Gastroesophageal sphincter (tissue), 4 donors: Measurements from ENCODE around the gene GRID1. TPM values are rescaled to one million over a fixed set of nuclear protein-coding genes. Genes with fewer than 3 reads are reported as not detected.

Experiments used
- ATAC-seq: fragments of 150-250 bp; one replicate; pipeline ENCODE4 v1.9.1; 2016; ENCODE audit warnings: mild to moderate bottlenecking, moderate library complexity
- H3K27ac ChIP-seq, 4 donors: fragments of 200-600 bp; sonication (generic) in 3 of 4; 1 replicate in 3 of 4; 2 replicates in 1 of 4; pipeline ENCODE4 v1.5.1; 2016 to 2019
- H3K27me3 ChIP-seq: fragments of 200-600 bp; sonication (generic); one replicate; pipeline ENCODE4 v1.5.1; 2019
- H3K36me3 ChIP-seq, 2 donors: fragments of 200-600 bp; sonication (generic); one replicate each; pipeline ENCODE4 v1.5.1; 2019; ENCODE audit warnings: control low read depth in 1 of 2
- H3K4me1 ChIP-seq, 3 donors: fragments of 200-600 bp; sonication (generic); 1 replicate in 2 of 3; 2 replicates in 1 of 3; pipeline ENCODE4 v1.5.1; 2016 to 2019; ENCODE audit warnings: control low read depth in 2 of 3
- H3K4me3 ChIP-seq, 2 donors: fragments of 200-600 bp; sonication (generic); one replicate each; pipeline ENCODE4 v1.5.1; 2019; ENCODE audit warnings: mild to moderate bottlenecking in 1 of 2, moderate library complexity in 1 of 2
- H3K9me3 ChIP-seq, 3 donors: fragments of 200-600 bp; sonication (generic); one replicate each; pipeline ENCODE4 v1.5.1; 2017 to 2019; ENCODE audit warnings: control low read depth in 2 of 3
- CTCF ChIP-seq, 4 experiments: fragments of 200-600 bp in 2 of 4; fragments of 450-650 bp in 2 of 4; sonication (generic) in 1 of 4; IDR thresholded peaks; one replicate each; pipeline ENCODE4 v1.5.1; 2017 to 2019; ENCODE audit warnings: antibody characterized with exemption in 4 of 4, mild to moderate bottlenecking in 2 of 4, moderate library complexity in 2 of 4
- EP300 ChIP-seq: sonication (generic); formaldehyde crosslinking; IDR thresholded peaks from one replicate; pipeline ENCODE4 v1.6.1; 2017; ENCODE audit warnings: antibody characterized with exemption, mild to moderate bottlenecking
- POLR2A ChIP-seq, 2 donors: fragments of 450-650 bp; IDR thresholded peaks; one replicate each; pipeline ENCODE4 v1.6.1; 2017; ENCODE audit warnings: antibody characterized with exemption in 2 of 2, mild to moderate bottlenecking in 2 of 2, moderate library complexity in 1 of 2
- POLR2AphosphoS5 ChIP-seq: sonication (generic); formaldehyde crosslinking; IDR thresholded peaks from one replicate; pipeline ENCODE4 v1.6.1; 2017; ENCODE audit warnings: antibody characterized with exemption
- WGBS, 2 donors: methylation state at CpG; one replicate each; pipeline ENCODE4 v1.1.5; 2018; ENCODE audit warnings: low coverage in 1 of 2; 5-methylcytosine and 5-hydroxymethylcytosine counted together
- total RNA-seq, 4 donors: library from RNA; depleted of rRNA; stranded (reverse); fragments of >200 nt; gene quantifications; one replicate each; pipeline ENCODE4 v1.1.0, GENCODE V29; 2016

Gene GRID1
- total RNA-seq, 4 donors from 2014 or later, result 1.2 to 2.7 (median 1.7) TPM

- TF ChIP-seq EP300, result no peak
- TF ChIP-seq CTCF (IDR thresholded peaks at IDR 0.05), result no peak
- no peak for TF ChIP-seq POLR2AphosphoS5
- TF ChIP-seq POLR2A (IDR thresholded peaks at IDR 0.05), result no peak
- H3K36me3 ChIP-seq, result no peaks in the 10 kb centered on the region
- H3K4me3 ChIP-seq, result no peak overlapping the region
- H3K27ac ChIP-seq, result no peak overlapping the region
- ATAC-seq, result no peak
- H3K4me1 ChIP-seq, result no peaks in the 10 kb centered on the region
- H3K27me3 ChIP-seq, result no peaks in the 10 kb centered on the region
- H3K9me3 ChIP-seq, result peaks cover 0 to 12% (median 0%) of the 10 kb centered on the region in 3 donors
- WGBS, 2 donors, result 73% methylated on average over 1 of the region's 1 CpG
These were observed 693.3 kb downstream of the GRID1 start for GRCh38 chr10:85673270-85673669.

- Histone ChIP-seq H3K4me3 (no peak overlapping the region), H3K36me3 (no peaks in the 10 kb centered on the region), H3K27ac (no peak overlapping the region), H3K9me3 (peaks cover 0 to 12% (median 0%) of the 10 kb centered on the region in 3 donors), H3K27me3 (peaks cover 6% of the 10 kb centered on the region), H3K4me1 (no peaks in the 10 kb centered on the region)
- ATAC-seq, result no peak
- WGBS, 2 donors, result 86% methylated on average over 1 of the region's 1 CpG; no CpG with 5 or more reads in 1 of the 2 donors
- TF ChIP-seq POLR2A (IDR thresholded peaks at IDR 0.05) (no peak), EP300 (no peak), CTCF (IDR thresholded peaks at IDR 0.05) (no peak), POLR2AphosphoS5 (no peak)
These were observed 695.1 kb downstream of the GRID1 start for GRCh38 chr10:85671530-85671929.

GRCh38 chr10:85668522-85668921 is 698.1 kb downstream of the GRID1 start:
- H3K9me3 ChIP-seq, result peaks cover 0 to 12% (median 0%) of the 10 kb centered on the region in 3 donors
- no CpG with 5 or more reads among the region's 1 CpG for WGBS, 2 donors
- H3K36me3 ChIP-seq, result no peaks in the 10 kb centered on the region
- no peak overlapping the region for H3K27ac ChIP-seq
- TF ChIP-seq EP300 (no peak), POLR2A (IDR thresholded peaks at IDR 0.05) (no peak), CTCF (IDR thresholded peaks at IDR 0.05) (no peak), POLR2AphosphoS5 (no peak)
- ATAC-seq, result no peak
- no peaks in the 10 kb centered on the region for H3K4me1 ChIP-seq
- H3K27me3 ChIP-seq, result peaks cover 6% of the 10 kb centered on the region
- H3K4me3 ChIP-seq, result no peak overlapping the region

- no peak overlapping the region for H3K27ac ChIP-seq
- WGBS, 2 donors, result 21 to 60% methylated on average over 1 to 5 of the region's 5 CpGs
- H3K4me3 ChIP-seq, result no peak overlapping the region
- peaks cover 6% of the 10 kb centered on the region for H3K27me3 ChIP-seq
- no peaks in the 10 kb centered on the region for H3K4me1 ChIP-seq
- H3K9me3 ChIP-seq, result peaks cover 0 to 10% (median 0%) of the 10 kb centered on the region in 3 donors
- no peak for ATAC-seq
- no peaks in the 10 kb centered on the region for H3K36me3 ChIP-seq
- TF ChIP-seq POLR2AphosphoS5 (no peak), POLR2A (IDR thresholded peaks at IDR 0.05) (no peak), CTCF (IDR thresholded peaks at IDR 0.05) (no peak), EP300 (no peak)
These were observed 698.9 kb downstream of the GRID1 start for GRCh38 chr10:85667638-85668233.

- H3K27me3 ChIP-seq, result peaks cover 6% of the 10 kb centered on the region
- peaks cover 0 to 2% (median 0%) of the 10 kb centered on the region in 3 donors for H3K9me3 ChIP-seq
- no peak for TF ChIP-seq POLR2A (IDR thresholded peaks at IDR 0.05)
- no peak for TF ChIP-seq CTCF (IDR thresholded peaks at IDR 0.05)
- TF ChIP-seq EP300, result no peak
- TF ChIP-seq POLR2AphosphoS5, result no peak
- WGBS, 2 donors, result 65 to 69% methylated on average over 4 to 5 of the region's 6 CpGs
- no peaks in the 10 kb centered on the region for H3K4me1 ChIP-seq
- no peaks in the 10 kb centered on the region for H3K36me3 ChIP-seq
- no peak for ATAC-seq
- no peak overlapping the region for H3K27ac ChIP-seq
- no peak overlapping the region for H3K4me3 ChIP-seq
These were observed 699.6 kb downstream of the GRID1 start for GRCh38 chr10:85666987-85667386.
